GM21717 (cell line): ENCODE data around the gene R3HDM1.
A peak's percentile ranks its signal among the peaks of the same experiment; 100 is the strongest.
"Not testable (repeated sequence)": the region's sequence is repeated elsewhere in the genome, so short reads cannot be mapped to it uniquely, and the experiment has no call there.

ENCODE experiments used
- ATAC-seq: cut with Tn5 transposase; IDR thresholded peaks from one replicate; pipeline ENCODE4 v1.9.1; 2021; ENCODE audit warnings: mild to moderate bottlenecking, moderate library complexity; ENCODE audit not compliant: unreplicated experiment

The R3HDM1 gene

DNA sequence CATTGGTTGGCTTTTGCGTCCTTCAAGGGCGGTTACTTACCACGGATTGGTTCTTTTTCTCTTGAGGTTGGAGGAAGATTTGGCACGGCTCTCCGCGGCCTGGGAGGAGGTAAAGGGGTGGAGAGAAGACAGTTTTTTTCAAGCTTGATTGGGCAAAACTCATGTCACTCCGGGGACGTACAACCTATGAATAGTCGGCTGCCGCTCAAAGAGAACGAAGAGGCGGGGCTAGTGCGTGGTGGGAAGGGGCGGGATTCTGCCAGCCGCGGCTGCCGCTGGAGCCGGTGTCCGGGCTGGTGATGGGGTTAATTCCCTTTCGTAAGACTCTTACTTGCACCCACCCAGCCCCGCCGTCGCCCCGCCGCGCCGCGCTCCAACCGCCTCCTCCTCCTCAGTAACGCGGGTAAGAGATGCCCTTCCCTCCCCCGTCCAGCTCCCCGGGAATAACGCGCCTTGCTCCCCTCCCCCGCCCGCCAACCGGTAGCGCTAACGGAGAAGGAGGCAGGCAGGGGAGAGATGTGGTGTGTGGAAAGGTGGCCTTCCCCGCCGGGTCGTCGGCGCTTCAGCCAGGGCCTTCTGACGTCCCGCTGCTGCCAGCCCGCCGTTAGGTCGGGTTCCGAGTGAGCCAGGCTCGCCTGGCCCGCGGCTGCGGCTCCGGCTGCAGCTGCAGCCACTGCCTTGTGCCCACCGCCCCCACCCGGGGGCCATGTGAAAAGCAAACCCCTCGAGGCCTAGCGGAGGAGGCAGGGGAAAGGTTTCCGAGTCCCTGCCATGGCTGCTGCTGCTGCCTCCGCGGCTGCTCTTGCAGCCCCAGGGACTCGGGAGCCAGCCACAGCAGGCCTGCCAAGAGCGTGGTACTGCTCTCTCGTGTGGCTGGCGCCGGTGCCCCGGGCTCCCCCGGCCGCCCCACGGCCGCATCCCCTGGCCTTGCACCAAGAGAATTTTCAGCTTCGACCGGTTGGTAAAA is at the start of gene R3HDM1:
TSS of gene R3HDM1 (plus strand) at position 254 of the 967 bp plus-strand sequence. CDS start 73,362 bp downstream, outside the sequence.
- ATAC-seq, result peak; percentile 86

- ATAC-seq, result no peak
These were observed 45.8 kb upstream of the R3HDM1 start for GRCh38 chr2:135485441-135485840.

- ATAC-seq, result no peak
These were observed 40.9 kb upstream of the R3HDM1 start for GRCh38 chr2:135490376-135490775.

GRCh38 chr2:135494503-135494902 is 36.8 kb upstream of the R3HDM1 start:
- ATAC-seq, result no peak

- ATAC-seq, result no peak
These were observed 36.4 kb upstream of the R3HDM1 start for GRCh38 chr2:135494917-135495316.

GRCh38 chr2:135498588-135498987 is 32.7 kb upstream of the R3HDM1 start:
- ATAC-seq, result not testable (repeated sequence)

- no peak for ATAC-seq
These were observed 26.5 kb upstream of the R3HDM1 start for GRCh38 chr2:135504811-135505210.

GRCh38 chr2:135510577-135510976 is 20.7 kb upstream of the R3HDM1 start:
- no peak for ATAC-seq

DNA sequence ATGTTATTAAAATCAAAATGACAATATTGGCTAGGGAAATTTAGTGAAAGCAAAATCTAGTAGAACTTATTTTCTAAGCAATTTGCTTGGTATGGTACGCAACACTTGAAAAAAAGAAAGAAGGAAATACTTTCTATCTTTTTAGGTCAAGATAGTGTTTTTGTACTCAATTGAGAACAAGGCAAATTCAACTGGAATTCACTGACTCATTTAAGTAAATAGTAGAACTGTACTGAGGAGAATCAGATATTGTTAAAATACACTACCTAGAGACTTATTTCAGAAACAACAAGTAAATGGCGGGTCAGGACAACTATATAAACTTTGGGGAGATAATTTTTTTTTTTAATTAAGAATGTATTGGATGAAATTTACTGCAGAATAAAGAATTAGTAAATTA is 19.2 kb upstream of the R3HDM1 start:
- no peak for ATAC-seq

GRCh38 chr2:135525786-135526185 is 5.5 kb upstream of the R3HDM1 start:
- no peak for ATAC-seq

GRCh38 chr2:135528006-135528405 is 3.3 kb upstream of the R3HDM1 start:
- ATAC-seq, result no peak

- ATAC-seq, result peak; percentile 72
These were observed 712 bp upstream of the R3HDM1 start, which contains the start of gene ZRANB3 for GRCh38 chr2:135530313-135531230. Gene ZRANB3, minus strand, starts transcription at chr2:135531218.

GRCh38 chr2:135532581-135532980 is 1.3 kb downstream of the R3HDM1 start:
- ATAC-seq, result no peak

GRCh38 chr2:135533545-135533944 is 2.3 kb downstream of the R3HDM1 start:
- not testable (repeated sequence) for ATAC-seq

GRCh38 chr2:135546436-135546835 is 15.2 kb downstream of the R3HDM1 start:
- ATAC-seq, result no peak

DNA sequence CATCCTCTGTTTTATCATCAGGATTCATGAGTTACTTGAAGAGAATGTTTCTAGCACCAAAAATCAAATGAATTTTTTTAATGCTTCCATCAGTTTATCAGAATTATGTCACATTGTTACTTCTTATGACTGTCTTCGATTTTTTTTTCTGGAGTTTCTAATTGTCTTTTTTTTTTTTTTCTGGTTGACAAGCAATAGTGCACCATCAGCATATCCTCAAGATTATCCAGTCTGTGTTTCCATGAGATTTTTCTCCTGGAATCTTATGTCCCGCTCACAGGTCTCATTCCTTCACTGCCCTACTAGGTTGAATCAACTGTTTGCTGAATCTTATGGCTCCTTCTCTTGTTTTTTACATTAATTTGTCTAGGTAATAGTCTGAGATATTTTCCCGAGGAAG is 16.0 kb downstream of the R3HDM1 start:
- ATAC-seq, result no peak

- ATAC-seq, result no peak
These were observed 20.1 kb downstream of the R3HDM1 start for GRCh38 chr2:135551356-135551755.

DNA sequence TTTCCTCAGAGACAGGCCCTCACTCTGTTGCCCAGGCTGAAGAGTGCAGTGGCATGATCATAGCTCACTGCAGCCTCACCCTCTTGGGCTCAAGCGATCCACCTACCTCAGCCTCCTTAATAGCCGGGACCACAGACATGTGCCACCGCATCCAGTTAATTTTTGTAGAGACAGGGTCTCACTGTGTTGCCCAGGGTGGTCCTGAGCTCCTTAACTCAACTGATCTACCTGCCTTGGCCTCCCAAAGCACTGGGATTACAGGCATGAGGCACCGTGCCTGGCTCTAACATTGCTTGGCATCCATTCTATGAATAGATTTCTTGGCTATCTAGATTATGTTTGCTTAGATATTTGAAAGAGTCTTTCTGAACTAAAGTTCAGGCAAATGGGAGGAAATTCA is 21.6 kb downstream of the R3HDM1 start:
- ATAC-seq, result no peak

GRCh38 chr2:135555311-135555710 is 24.0 kb downstream of the R3HDM1 start:
- ATAC-seq, result no peak

GRCh38 chr2:135557530-135557929 is 26.2 kb downstream of the R3HDM1 start:
- no peak for ATAC-seq

DNA sequence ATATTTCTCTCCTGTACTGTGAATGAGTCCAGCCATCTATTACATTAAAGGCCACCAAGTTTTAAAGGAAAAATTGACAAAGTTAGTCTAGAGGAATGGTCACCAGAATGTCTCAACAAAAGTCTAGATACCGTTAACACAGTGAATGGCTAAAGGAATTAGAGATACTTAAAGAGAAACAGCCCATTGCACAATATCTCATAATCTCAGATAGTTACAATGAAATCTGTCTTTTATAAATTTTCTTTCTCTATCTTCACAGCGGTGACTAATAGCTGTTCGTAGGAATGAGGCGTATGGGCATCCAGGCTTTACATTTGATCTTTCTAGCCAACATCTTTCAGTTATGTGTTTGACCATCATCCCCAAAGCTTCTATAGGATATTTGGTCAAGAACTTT is 30.6 kb downstream of the R3HDM1 start:
- ATAC-seq, result no peak
